OCI-LY1 (cell line): ENCODE measurements around the gene TBRG4.

Source experiments
- H2AFZ ChIP-seq: fragments of 200-600 bp; sonication (generic), shearing (Covaris generic); 2 replicates; pipeline ENCODE4 v1.6.0; 2014; ENCODE audit warnings: antibody characterized with exemption, mild to moderate bottlenecking, low read length
- H3F3A ChIP-seq: fragments of 200-600 bp; sonication (generic), shearing (Covaris generic); 2 replicates; pipeline ENCODE4 v1.6.0; 2014; ENCODE audit warnings: mild to moderate bottlenecking, antibody characterized with exemption, low read length, moderate library complexity; ENCODE audit not compliant: insufficient read depth
- H3K27ac ChIP-seq: fragments of 200-600 bp; sonication (generic); 2 replicates; pipeline ENCODE4 v1.5.1; 2014; ENCODE audit warnings: low read length, mixed run types, mild to moderate bottlenecking, low read depth; ENCODE audit not compliant: poor library complexity, severe bottlenecking
- H3K27me3 ChIP-seq: fragments of 200-600 bp; sonication (generic); 2 replicates; pipeline ENCODE4 v1.6.0; 2014; ENCODE audit warnings: antibody characterized with exemption, mild to moderate bottlenecking, low read length, moderate library complexity; ENCODE audit not compliant: insufficient read depth
- H3K36me3 ChIP-seq: fragments of 200-600 bp; sonication (generic); 2 replicates; pipeline ENCODE4 v1.6.1; 2014; ENCODE audit warnings: mild to moderate bottlenecking, antibody characterized with exemption, low read length, moderate library complexity, mixed read lengths; ENCODE audit not compliant: insufficient read depth
- H3K4me1 ChIP-seq: fragments of 200-600 bp; sonication (generic); 2 replicates; pipeline ENCODE4 v1.5.1; 2014; ENCODE audit warnings: mild to moderate bottlenecking, low read length, moderate library complexity; ENCODE audit not compliant: insufficient read depth, severe bottlenecking
- H3K4me2 ChIP-seq: fragments of 200-600 bp; sonication (generic), shearing (Covaris generic); 2 replicates; pipeline ENCODE4 v1.6.1; 2014; ENCODE audit warnings: low read length
- H3K4me3 ChIP-seq: fragments of 200-600 bp; sonication (generic); 2 replicates; pipeline ENCODE4 v1.5.1; 2014; ENCODE audit warnings: low read length, low read depth, mild to moderate bottlenecking, mixed read lengths; ENCODE audit not compliant: poor library complexity, severe bottlenecking
- H3K79me2 ChIP-seq: fragments of 200-600 bp; shearing (Covaris generic); 2 replicates; pipeline ENCODE4 v1.6.1; 2016; ENCODE audit warnings: mixed run types, low read length, mixed read lengths; ENCODE audit not compliant: insufficient read depth
- H3K9ac ChIP-seq: fragments of 200-600 bp; sonication (generic), shearing (Covaris generic); 2 replicates; pipeline ENCODE4 v1.6.1; 2014; ENCODE audit warnings: mild to moderate bottlenecking, low read length, mixed read lengths
- H3K9me2 ChIP-seq: fragments of 200-600 bp; sonication (generic), shearing (Covaris generic); 2 replicates; pipeline ENCODE4 v1.6.1; 2014; ENCODE audit warnings: low read depth, mild to moderate bottlenecking, low read length, mixed read lengths
- H3K9me3 ChIP-seq: fragments of 200-600 bp; shearing (Covaris generic); 2 replicates; pipeline ENCODE4 v1.6.1; 2014; ENCODE audit warnings: low read length, mixed read lengths
- H4K20me1 ChIP-seq: fragments of 200-600 bp; sonication (generic), shearing (Covaris generic); 2 replicates; pipeline ENCODE4 v1.6.0; 2016; ENCODE audit warnings: mild to moderate bottlenecking, low read length; ENCODE audit not compliant: insufficient read depth
- EZH2 ChIP-seq: fragments of 200-600 bp; sonication (generic), shearing (Covaris generic); IDR thresholded peaks from 2 replicates; pipeline ENCODE4 v1.8.0; 2017; ENCODE audit warnings: borderline replicate concordance, mixed run types, mild to moderate bottlenecking, antibody characterized with exemption, low read length, moderate library complexity, mixed read lengths
- TF ChIP-seq, protein P1 (sequence below): fragments of 200-600 bp; sonication (generic), shearing (Covaris generic); IDR thresholded peaks from 2 replicates; pipeline ENCODE4 v1.5.1; 2017; ENCODE audit warnings: mild to moderate bottlenecking, antibody characterized with exemption, low read length, moderate library complexity, mixed read lengths

TBRG4 gene

DNA sequence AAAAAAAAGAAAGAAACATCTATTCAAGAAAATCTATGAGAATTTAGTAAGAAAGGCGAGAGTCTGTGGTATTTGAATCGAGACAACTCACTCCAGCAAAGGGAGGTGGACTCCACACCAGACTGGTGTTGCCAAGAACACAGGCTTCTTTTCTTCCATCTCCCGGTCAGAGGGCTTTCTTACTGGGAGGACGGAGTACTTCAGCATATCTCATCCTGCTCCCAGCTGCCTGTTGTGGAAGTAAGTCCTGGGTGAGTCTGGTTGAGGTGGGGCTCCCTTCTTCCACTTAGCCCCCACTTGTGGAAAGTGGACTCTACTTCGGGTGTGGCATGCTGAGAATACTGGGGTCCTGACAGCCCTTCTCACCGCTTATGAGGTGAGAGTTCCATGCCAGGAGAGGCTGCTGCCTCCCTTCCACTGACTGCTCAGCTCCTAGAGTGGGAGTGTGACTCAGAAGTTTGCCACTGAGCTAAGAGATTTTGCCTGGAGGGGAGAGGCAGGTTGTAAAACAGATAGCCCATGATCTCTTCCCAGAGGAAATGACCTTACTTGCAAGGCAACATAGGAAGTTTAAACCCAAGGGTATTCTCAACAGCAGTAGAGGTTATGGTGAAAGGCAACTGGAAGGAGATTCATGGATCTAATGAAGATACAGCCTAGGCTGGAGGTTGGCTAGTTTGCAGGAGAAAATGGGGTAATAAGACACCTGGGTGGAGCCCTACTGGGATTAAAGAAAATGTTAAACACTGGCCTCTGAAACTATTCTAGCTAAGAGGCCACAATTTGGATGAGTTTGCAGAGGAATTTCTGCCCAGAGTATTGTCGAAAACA is 19.2 kb downstream of the TBRG4 start:
- Histone ChIP-seq H3K9me3 (peaks cover 5% of the 10 kb centered on the region; the same call in 1 of the 2 replicates), H3K4me2 (no peak overlapping the region), H3K27ac (no peak overlapping the region), H2AFZ (no peak overlapping the region), H3F3A (no peaks in the 10 kb centered on the region), H3K36me3 (peaks cover 2% of the 10 kb centered on the region), H3K4me3 (no peak overlapping the region), H3K9me2 (no peaks in the 10 kb centered on the region), H4K20me1 (no peaks in the 10 kb centered on the region), H3K4me1 (peaks cover 5% of the 10 kb centered on the region), H3K79me2 (no peaks in the 10 kb centered on the region), H3K27me3 (no peaks in the 10 kb centered on the region; the same call in 1 of the 2 replicates), H3K9ac (no peak overlapping the region)
- TF ChIP-seq, protein P1, sequence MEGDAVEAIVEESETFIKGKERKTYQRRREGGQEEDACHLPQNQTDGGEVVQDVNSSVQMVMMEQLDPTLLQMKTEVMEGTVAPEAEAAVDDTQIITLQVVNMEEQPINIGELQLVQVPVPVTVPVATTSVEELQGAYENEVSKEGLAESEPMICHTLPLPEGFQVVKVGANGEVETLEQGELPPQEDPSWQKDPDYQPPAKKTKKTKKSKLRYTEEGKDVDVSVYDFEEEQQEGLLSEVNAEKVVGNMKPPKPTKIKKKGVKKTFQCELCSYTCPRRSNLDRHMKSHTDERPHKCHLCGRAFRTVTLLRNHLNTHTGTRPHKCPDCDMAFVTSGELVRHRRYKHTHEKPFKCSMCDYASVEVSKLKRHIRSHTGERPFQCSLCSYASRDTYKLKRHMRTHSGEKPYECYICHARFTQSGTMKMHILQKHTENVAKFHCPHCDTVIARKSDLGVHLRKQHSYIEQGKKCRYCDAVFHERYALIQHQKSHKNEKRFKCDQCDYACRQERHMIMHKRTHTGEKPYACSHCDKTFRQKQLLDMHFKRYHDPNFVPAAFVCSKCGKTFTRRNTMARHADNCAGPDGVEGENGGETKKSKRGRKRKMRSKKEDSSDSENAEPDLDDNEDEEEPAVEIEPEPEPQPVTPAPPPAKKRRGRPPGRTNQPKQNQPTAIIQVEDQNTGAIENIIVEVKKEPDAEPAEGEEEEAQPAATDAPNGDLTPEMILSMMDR = no peak
- TF ChIP-seq EZH2 = no peak

DNA sequence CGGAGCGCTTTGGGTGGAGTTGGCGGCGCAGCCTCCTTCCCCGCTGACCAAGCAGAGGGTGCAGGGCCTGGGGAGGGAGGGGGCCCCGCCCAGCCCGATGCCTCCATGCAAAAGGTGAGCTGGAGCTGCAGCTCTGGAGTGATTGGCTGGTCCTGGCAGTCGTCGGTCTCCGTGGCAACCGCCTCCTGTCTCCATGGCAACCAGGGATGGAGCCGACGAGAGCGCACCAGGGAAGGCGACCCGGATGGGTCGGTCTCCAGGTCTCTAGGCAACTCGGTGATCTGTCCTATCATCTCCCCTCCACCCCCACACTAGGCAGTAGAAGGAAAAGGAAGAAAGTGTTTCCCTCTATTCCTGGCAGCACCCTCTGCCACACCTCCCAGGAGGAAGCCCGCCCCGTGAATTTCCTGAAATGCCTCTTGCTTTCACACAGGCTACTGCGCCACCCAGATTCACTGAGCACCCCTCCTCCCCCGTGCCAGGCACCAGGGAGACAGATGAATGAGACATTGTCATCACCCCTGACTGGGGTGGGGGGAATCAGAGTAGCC is 22.1 kb downstream of the TBRG4 start:
- peaks cover 5% of the 10 kb centered on the region; the same call in 1 of the 2 replicates for H3K9me3 ChIP-seq
- no peak for TF ChIP-seq EZH2
- TF ChIP-seq, protein P1 = no peak
- peaks cover 5% of the 10 kb centered on the region for H3K4me1 ChIP-seq
- H3K9ac ChIP-seq = no peak overlapping the region
- no peaks in the 10 kb centered on the region for H3F3A ChIP-seq
- H3K36me3 ChIP-seq = no peaks in the 10 kb centered on the region
- H2AFZ ChIP-seq = no peak overlapping the region
- H4K20me1 ChIP-seq = no peaks in the 10 kb centered on the region
- H3K4me3 ChIP-seq = peak overlapping the region; percentile 44
- H3K27ac ChIP-seq = no peak overlapping the region
- peaks cover 8% of the 10 kb centered on the region for H3K27me3 ChIP-seq
- no peaks in the 10 kb centered on the region for H3K79me2 ChIP-seq
- H3K9me2 ChIP-seq = no peaks in the 10 kb centered on the region
- H3K4me2 ChIP-seq = peak overlapping the region; percentile 47

DNA sequence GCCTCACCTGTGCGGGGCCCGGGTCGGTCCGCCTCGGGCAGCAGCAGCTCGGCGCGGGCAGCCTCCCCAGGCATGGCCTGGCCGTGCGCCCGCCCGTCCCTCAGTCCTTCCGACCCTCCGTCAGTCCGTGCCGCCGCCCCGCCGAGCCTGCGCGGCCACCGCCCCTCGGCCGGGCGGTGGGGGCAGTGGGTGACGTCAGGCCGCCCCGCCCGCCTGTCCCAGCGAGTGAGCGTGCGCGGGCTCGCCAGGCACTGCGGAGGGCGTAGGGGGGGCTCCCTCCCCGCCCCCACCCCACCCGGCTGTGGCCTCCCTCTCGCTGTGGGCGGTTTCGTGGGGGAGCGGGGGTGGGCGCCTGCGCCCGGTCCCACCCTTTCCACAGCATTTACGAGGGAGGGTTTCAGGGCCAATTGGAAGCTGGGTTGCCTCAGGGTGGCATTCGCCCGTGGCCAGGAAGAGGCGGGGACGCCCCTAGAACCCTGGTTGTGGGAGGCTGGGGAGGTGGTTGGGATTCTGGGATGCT is 22.6 kb downstream of the TBRG4 start, which contains the start of gene NACAD:
Gene NACAD, minus strand, starts transcription at position 149 of the 520 bp plus-strand sequence. Its CDS starts 75 bp downstream, at position 74.
- peaks cover 4% of the 10 kb centered on the region; the same call in 1 of the 2 replicates for H3K9me3 ChIP-seq

More for the DNA sequence above, 22.6 kb downstream of the TBRG4 start, which contains the start of gene NACAD:
- Histone ChIP-seq H3K79me2 (no peaks in the 10 kb centered on the region), H3F3A (no peaks in the 10 kb centered on the region), H3K27me3 (peaks cover 8% of the 10 kb centered on the region), H3K4me2 (peak within 1 kb of the TSS; percentile 47), H3K9me2 (no peaks in the 10 kb centered on the region), H3K9ac (no peak within 1 kb of the TSS), H3K4me1 (peaks cover 5% of the 10 kb centered on the region), H3K36me3 (no peaks in the 10 kb centered on the region), H3K27ac (no peak within 1 kb of the TSS), H3K4me3 (peak within 1 kb of the TSS; percentile 44), H2AFZ (no peak within 1 kb of the TSS), H4K20me1 (no peaks in the 10 kb centered on the region)
- TF ChIP-seq, protein P1 = no peak
- no peak for TF ChIP-seq EZH2
